Measurements from ENCODE around the gene VSIR.

- TF ChIP-seq CTCF (IDR thresholded peaks at IDR 0.05; ENCODE audit: insufficient read depth, low read depth, low read length) = no peak
- no peak for TF ChIP-seq EZH2 (IDR thresholded peaks at IDR 0.05; ENCODE audit: insufficient read depth, low read length)
These were observed 60.7 kb downstream of the VSIR start for GRCh38 chr10:71712572-71713134.

All from astrocyte (in vitro differentiated cells and primary cell).